Stimulated activated CD8-positive, alpha-beta memory T cell treated with anti-CD3 and anti-CD28 coated beads, Interleukin-7, amount 100 ng/mL, for 24 hours (primary cell): ENCODE measurements around the gene TPCN1.

ENCODE experiments used
- DNase-seq: peaks from one replicate; pipeline ENCODE4 v3.0.0-alpha.2; 2020; ENCODE audit warnings: low read depth

Gene TPCN1

DNA sequence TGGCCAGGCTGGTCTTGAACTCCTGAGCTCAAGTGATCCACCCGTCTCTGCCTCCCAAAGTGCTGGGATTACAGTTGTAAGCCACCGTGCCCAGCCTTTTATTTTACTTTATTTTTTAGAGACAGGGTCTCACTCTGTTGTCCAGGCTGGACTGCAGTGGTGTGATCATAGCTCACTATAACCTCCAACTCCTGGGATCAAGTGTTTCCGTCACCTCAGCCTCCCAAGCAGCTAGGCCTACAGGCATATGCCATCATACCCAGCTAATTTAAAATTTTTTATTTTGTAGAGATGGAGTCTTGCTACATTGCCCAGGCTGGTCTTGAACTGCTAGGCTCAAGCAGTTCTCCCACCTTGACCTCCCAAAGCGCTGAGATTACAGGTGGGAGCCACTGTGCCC is 3.7 kb downstream of the TPCN1 start:
- DNase-seq: no peak

DNA sequence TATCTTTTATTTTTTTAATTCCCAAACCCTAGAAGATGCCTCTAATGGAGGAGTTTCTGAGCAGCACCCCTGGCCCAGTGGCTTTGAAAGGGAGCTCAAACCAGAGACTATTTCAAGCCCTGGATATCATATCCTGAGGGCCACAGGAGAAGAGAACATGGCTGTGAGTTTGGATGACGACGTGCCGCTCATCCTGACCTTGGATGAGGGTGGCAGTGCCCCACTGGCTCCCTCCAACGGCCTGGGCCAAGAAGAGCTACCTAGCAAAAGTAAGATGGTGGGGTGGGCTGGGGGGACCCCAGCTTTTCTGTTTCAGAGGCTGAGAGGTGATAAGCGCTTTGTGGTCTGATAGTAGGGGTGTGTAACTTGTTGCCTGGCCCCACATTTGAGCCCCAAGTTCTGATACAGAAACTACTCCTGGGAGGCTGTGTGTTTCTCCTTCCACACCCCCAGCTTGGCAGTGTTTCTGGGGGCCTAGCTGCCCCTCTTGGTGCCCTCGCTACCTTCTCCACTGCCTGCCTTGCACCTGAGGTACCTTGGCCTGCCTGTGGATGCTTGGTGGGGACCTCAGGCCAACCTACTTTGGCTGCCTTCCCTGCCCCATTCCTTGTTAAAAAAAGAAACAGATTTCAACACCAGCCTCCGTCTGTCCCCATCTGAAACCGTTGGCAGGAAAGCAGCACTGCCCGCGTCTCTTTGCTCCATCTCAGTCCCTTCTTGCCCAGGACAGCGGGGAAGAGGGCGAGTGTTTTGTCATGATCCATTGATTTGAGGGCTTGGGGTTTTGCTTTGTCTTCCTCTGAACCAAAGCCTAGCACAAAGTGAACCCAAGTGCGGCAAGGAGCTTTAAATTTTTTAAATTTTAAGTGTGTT is 5.7 kb downstream of the TPCN1 start:
- no peak for DNase-seq

DNA sequence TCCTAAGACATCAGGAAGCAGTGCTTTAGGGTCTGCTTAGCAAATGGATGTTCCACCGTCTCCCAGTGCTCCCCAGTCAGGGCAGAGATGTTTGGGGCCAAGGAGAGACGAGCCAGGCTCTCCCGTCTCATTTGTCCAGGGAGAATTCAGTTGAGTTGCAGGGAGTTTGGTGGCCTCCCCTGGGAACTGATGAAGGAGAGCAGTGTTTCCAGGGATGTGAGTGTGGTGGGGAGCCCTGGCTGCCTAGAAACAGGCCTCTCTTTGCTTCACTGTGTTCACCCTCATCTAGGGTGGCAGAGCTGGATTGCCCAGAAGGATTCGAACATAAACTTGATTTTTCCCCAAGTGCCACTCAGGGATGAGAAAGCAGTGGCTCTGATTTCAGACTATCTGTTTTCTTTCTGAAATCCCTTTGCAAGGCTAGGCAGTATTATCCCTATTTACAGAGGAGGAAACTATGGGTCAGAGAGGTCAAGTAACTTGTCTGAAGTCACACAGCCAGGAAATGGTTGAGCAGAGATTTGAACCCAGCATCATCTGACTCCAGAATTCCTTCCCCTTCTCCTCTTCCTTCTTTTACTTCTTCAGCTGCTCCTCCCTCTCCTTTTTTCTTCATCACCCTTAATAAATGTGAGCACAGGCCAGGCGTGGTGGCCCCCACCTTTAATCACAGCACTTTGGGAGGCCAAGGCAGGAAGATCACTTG is 6.6 kb downstream of the TPCN1 start:
- DNase-seq: no peak

DNA sequence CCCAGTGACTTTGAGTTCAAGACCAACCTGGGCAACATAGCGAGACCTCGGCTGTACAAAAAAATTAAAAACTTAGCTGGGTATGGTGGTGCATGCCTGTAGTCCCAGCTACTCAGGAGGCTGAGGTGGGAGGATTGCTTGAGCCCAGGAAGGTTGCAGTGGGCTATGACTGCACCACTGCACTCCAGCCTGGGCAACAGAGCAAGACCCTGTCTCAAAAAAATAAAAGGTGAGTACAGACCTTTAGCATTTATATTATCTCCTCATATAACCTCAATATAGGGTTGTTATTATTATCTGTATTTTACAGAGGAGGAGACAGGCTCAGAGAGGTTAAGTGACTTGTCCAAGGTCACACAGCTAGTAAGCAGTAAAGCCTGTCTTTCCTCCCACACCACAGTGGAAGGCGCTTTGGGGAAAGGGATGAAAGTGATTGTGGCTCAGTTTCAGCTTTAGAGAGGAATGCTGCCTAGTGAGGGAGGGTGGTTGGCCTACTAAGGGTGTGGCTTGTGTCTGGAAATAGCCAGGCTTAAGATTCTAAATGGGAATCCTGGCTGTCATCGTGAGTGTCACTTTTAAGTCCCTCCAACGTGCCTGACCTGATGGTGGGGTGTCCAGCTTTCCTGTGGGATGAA is 7.2 kb downstream of the TPCN1 start:
- no peak for DNase-seq

DNA sequence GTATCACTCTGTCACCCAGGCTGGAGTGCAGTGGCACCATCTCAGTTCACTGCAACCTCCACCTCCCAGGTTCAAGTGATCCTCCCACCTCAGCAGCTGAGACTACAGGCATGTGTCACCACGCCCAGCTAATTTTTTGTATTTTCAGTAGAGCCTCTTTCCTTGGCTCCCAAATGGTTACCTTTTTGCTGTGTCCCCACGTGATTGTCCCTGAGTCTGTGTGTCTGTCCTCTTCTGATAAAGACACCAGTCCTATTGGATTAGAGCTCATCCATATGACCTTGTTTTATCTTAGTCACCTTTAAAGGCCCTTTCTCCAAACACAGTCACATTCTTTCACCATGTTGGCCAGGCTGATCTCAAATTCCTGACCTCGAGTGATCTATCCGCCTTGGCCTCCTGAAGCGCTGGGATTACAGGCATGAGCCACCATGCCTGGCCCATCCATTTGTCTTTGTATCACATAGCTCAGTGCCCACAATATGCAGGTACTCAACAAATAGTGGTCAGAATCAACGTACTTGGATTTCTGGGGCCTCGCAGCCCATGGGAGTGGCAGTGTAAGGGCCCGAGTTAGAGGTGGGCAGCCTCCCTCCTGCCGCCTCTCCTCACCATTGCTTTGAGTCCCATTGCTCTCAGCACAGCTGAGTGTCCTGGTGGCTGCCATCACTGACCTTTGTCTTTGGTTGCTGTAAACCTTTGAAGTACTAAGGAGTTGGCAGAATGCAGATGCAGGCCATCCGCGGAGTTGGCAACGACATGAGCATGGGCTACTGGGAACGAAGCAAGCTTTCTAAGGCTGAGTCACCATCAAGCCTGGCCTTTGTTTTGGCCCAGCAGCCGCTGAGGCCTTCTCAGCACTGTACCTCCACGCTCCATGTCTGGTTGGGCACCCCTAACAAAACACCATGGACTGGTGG is 9.3 kb downstream of the TPCN1 start:
- DNase-seq: no peak

DNA sequence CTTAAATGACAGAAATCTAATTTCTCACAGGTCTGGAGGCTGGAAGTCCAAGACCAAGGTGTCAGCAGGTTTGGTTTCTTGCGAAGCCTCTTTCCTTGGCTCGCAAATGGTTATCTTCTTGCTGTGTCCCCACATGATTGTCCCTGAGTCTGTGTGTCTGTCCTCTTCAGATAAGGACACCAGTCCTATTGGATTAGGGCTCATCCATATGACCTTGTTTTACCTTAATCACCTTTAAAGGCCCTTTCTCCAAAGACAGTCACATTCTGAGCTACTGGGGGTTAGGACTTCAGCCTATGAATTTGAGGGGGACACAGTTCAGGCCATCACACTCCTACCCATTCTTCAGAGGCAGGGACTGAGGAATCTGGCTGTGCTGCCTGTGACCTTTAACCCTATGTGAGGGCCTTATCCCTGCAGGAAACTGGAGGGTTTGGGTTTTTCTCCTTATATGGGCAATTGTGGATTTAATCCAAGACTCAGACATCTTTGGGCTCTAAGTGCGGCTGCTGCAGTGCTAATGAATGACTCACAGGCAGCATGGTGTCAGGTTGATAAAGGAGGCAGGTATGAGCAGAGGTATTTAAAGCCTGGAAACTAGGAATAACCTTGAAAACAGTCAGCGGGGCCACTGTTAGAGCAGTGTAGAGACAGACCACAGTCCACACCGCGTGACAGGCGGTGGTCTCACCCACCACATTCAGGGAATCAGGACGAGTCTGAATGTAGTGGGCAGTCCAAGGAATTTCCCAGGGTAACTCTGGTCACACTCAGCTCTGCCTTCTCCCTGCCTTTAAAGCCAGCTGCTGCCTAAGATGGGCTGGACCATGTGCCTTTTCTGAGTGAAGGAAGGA is 10.2 kb downstream of the TPCN1 start:
- DNase-seq: no peak

DNA sequence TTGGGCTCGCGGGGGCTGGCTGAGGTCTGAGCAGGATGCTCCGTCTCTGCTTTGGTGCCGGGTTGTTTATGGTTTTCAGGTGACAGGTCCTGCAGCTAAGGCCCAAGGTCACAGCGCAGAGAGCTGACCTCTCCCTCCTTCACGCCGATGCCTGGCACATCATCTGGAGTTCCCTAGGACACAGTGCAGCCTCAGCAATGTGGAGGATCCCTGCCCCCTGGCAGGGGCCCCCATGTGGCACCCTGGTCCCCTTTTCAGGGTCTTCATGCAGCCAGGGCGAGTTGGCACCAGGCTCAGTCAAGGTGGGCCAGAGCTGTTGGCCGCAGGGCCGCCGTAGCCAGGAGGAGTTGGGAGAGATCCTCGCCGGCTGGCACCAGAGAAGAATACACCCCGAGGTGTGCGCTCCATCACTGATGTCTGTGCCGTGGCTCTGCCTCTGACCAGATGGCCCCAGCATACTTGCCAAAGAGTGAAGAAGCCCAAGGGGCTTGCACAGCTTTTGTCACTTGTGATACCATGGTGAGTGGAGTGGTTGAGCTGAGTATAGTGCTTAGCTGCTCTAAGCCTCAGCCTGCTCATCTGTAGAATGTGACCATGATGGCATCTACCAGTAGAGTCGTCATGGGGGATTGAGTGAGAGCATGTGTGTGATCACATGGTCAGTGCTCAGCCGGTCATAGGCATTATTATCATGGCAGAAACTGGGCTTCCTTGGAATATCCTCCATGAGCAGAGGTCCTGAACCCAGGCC is 11.0 kb downstream of the TPCN1 start:
- DNase-seq: no peak

DNA sequence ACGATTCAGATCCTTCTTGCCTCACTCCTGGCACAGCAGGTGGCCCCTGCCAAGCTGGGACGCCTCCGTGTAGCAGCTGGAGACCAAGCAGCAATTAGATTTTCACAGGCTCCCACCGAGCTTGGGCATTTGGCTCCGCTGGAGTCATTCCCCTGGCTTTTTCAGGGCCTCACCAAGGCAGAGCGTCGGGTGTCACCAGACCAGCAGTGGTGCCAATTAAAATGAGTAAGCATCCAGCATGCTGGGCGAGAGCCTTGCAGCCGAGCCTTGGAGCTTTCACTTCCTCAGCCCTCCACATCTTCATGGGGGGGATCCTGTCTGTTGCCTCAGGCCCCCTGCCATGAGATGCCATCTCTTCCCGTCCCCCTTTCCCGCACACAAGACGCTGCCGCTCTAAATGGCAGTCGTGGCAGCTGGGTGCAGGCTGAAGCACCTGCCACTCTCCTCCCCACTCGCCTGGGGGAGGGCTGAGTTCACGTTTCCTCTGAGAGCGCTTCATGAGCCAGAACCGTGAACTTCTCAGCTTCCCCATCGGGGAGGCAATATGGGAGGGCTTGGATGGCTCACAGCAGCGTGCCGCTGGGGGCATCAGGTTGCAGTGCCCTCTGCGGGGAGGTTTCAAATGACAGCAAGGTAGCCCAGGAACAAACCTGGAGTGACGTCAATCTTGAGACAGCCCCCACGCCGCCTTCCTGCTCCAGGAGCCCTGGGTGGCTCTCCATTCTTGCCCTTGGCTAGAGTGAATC is 11.7 kb downstream of the TPCN1 start:
- no peak for DNase-seq

DNA sequence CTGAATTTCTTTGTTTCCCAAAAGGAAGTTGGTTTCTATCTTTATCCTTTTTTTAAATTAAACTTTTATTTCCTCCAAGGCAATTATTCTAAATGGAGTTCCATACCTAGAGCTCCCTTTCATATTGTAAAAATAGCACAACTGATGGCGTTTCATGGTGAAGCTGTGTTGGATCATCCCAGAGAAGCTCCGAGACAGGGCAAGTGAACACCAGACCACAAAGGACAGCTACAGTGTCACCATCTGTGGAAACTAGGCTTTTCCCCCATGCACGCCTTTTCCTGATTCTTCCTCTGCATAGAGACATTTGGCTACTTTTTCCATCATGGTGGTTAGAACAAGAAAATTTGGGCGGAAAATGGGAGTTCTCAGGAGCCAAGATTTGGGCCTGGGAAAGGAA is 12.7 kb downstream of the TPCN1 start:
- DNase-seq: no peak

DNA sequence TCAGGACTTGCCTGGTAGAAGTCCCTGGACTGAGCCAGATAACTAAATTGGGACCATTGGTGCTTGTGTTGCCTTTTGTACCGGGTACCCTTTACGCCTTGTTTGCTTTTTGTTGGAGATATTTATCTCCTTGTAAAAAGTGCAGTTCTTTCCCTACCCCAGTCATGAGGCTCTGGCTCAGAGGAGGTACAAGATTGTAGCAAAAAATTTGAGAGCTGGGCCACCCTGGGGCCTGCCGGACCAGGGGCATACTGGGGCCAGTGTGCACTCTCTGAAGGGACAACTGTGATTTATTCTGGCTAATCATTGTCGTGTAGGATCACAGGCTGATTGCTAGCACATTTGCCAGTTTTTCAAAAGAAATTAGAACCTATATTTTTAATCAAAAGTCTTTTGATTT is 13.2 kb downstream of the TPCN1 start:
- no peak for DNase-seq

DNA sequence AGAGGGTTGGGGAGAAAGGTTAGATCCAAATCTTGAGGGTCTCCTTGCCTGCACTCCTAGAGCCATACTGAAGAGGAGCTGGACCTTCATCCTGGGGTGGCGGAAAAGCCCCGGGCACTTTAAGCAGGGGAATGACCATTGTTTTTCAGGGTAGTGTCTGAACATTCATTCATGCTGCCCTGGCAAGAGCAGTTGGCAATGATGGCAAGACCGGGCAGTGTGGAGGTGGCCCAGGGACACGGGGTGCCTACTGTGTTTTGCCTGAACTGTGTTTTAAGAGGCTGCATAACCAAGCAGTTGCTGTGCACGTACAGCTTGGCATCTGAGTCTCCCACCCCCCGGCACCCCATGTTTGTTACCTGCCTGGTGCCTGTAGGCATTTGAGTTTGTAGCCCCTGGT is 14.7 kb downstream of the TPCN1 start:
- no peak for DNase-seq

DNA sequence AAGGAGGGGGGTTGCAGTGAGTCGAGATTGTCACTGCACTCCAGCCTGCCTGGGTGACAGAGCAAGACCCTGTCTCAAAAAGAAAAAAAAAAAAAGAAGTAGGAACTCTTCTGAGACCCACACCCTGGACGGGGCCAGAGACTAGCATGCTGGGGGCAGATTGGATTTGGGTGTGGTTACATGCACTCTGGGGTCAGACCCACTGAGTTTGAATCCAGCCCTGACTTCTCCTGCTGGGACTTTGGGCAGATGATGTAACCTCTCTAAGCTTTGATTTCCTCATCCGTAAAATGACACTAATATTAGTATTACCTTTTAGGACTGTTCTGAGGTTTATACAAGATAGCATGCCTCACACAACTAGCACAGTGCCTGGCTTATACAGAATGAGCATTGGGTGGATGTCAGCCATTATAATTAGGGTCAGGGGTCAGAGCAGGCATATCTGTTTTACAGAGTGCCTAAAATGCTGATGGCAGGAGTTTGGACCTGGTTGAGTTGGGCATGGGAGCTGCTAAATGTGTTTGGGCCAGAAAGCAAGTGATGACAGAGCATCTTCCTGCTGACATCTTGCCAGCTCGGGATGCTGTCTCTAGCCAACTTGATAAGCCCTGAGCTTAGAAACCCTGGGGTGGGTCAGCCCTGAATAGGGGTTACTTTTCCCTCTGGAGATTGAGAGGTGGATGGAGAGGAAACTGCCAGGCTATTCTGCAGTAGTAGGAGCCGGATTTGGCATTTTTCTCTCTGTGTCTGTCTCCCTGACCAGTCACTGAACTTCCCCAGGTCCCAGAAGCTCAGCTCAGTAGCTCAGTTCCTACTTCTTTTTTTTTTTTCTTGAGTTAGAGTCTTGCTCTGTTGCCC is 15.5 kb downstream of the TPCN1 start:
- no peak for DNase-seq

DNA sequence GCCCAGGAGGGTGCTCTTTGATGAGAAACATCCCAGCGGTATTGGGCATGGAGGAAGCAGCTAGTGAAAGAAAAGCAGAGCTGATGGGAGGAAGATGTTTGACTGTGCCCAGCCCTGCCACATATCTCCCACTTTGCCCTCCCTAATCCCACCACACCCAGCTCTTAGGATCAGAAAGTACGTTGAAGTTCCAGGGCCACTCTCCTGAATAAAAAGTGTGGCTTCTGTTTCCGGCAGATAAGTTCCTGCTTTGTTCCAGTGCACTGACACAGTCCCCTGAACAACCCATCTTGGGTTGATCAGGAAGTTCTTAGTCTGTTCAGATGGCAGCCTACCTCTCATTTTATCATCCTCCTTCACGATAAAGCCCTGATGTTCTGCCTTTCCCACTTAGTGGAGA is 16.5 kb downstream of the TPCN1 start:
- DNase-seq: no peak

DNA sequence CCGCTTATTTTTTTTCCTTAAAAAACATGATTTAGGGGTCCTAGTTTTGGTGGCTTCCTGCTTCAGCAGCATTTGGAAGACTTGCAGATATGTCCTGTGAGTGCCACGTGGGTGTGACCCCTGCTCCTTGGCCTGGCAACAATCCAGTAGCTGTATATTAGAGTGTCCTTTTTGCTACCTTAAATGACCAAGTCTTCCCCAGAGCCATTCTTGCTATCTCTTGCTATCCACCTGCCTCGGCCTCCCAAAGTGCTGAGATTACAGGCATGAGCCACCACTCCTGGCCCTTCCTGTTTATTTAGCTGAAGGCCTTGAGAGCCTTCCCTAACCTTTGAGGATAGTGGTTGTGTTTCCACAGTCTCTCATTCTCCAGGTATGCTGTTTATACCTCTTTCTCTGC is 17.0 kb downstream of the TPCN1 start:
- DNase-seq: no peak

DNA sequence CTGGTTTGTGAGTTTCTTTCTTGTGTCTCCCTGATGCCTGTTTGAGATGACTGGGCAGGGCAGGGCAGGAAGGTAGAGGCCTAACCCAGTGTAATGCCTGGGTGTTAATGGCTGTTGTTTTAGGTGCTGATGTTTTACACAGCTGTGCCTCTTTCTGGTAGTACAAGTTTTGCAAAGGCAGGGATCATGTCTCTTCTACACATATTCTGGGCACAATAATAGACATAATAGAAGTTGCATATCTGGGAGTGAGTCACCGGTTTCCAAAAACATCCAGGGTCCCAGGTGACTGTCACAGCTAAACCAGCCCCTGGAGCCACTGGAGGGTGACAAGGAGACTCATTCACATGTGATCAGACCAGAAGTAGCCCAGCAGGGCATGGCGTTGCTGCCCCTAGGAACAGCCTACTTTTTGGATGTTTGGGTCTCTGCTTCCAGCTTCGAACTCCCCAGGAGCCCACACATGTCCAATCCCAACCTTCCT is 18.1 kb downstream of the TPCN1 start:
- DNase-seq: no peak

DNA sequence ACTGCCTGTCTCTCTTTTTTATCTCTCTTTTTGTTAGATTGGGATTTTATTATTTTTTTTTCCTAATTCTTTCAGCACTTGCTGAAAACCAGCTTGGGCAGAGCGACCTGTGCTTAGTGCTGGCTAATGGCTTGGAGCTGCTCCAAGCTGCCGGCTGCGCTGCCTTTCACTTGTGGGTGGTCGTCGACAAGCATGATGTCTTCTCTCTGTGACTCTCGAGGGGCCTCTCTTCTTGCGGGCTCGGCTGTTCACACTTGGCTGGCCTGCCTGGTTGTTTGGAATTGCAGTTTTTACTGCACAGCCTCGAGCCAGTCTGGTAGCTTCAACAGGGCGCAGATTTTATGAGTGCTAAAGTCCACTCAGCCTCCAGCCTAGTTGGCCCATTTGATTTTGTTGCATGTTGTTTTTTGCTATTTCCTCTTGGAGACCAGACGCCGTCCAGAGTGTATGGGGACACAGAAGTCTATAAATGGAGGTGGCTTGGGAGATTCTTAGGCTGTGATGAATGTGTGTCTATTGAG is 18.6 kb downstream of the TPCN1 start:
- DNase-seq: no peak

DNA sequence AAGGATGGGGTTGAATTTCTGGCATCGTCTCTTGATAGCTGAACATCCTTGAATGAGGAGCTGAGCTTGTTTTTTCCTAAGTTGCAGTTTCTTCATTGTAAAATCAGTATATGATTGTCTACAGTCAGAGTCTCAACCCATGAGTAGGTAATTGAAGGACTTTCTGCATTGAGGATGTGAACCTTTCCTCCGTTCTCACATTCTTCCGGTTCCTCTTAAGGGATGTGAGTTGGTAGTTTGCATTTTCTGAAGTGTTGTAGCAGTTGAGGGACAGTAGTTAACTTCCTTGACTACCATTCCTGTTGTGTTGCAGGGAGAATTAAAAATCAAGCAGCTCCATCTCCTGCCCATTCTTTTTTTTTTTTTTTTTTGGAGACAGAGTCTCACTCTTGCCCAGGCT is 19.1 kb downstream of the TPCN1 start:
- DNase-seq: no peak
